Right lung (tissue), 5 donors: ENCODE results near the gene ATP6V1A. TPM values are rescaled to one million over a fixed set of nuclear protein-coding genes. Genes with fewer than 3 reads are reported as not detected.
"Not testable (repeated sequence)": the region's sequence is repeated elsewhere in the genome, so short reads cannot be mapped to it uniquely, and the experiment has no call there.

Experiments used
- DNase-seq, 2 donors: peaks; one replicate each; pipeline ENCODE4 v3.0.0-alpha.2; 2013
- polyA plus RNA-seq, 5 donors: library from polyadenylated mRNA; unstranded; fragments of 120-200 nt; gene quantifications; one replicate each; pipeline versions ENCODE4 v1.2.1 to v1.2.3, GENCODE V29; 2013; ENCODE audit warnings: inconsistent platforms in 1 of 5, low replicate concordance in 1 of 5; ENCODE audit not compliant: insufficient read length in 5 of 5, insufficient read depth in 1 of 5

The ATP6V1A gene
- polyA plus RNA-seq, 5 donors = 32.9 to 52.6 (median 50.6) TPM

GRCh38 chr3:113805249-113805648 lies 58.4 kb downstream of the ATP6V1A start:
- no peak for DNase-seq

DNA sequence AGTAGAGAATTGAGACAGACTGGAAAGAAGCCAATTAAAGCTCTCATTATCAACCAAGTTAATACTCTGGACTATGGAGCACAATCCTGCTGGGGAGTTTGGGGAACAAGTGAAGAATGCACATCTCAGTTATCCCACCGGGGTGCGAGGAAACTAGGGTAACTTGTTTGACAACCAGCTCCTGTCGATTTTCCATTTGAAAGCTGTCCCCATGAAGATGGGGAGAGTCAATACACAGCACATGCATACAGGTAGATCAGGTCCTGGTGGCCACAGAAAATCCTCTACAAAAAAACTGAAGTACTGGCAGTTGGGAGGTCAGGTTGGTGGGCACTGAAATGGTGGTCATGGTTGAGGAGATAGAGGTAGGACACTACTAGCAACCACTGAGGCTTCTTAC lies 66.0 kb downstream of the ATP6V1A start:
- DNase-seq = no peak

GRCh38 chr3:113819866-113820265 lies 73.0 kb downstream of the ATP6V1A start:
- DNase-seq = no peak

GRCh38 chr3:113825090-113825489 lies 78.3 kb downstream of the ATP6V1A start:
- DNase-seq = no peak

DNA sequence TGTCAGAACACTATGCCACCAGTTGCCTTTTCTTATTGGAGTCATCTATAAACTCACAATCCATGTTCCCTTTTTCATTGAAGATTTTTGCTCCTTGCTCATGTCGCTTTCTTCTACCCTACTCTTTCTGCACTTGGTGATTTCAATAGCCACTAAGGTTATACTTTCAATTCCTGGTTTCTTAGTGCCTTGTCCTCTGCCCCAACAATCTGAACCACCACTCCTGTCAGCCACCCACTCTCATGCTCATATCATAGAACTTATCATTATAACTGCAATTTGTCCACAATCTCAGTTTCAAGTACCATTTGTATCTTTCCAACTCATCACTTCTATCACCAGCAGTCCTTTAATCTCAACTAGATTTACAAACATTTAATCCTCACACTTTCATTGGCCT lies 81.8 kb downstream of the ATP6V1A start:
- no peak for DNase-seq

- no peak for DNase-seq
These were observed 82.9 kb downstream of the ATP6V1A start for GRCh38 chr3:113829576-113830354.

GRCh38 chr3:113831103-113831355 lies 84.2 kb downstream of the ATP6V1A start:
- no peak for DNase-seq

- no peak for DNase-seq
These were observed 85.8 kb downstream of the ATP6V1A start for GRCh38 chr3:113832477-113833164.

- DNase-seq = no peak
These were observed 88.1 kb downstream of the ATP6V1A start for GRCh38 chr3:113834983-113835382.

- peak; percentile 80 to 86 for DNase-seq
These were observed 91.9 kb downstream of the ATP6V1A start, which contains the start of gene GRAMD1C for GRCh38 chr3:113838631-113839209. Gene GRAMD1C, plus strand, starts transcription at chr3:113838788. Its CDS starts 122 bp downstream, at chr3:113838910.

DNA sequence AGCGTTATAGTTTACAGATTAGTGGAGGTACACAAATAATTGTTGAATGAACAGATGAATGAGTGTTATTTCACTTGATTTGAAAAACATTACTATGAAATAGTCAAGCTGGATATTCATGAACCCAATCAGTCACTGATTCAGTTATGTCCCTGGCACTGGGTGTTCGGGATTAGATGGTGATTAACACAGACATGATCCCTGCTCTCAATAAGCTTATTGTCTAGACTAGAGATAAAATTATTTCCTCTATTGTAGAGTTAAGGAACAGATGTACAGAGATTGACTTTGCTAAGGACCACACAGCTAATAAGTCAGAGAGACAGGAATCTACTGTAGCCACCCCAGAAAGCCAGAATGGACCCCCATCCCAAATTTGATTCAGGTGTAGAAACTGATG lies 92.7 kb downstream of the ATP6V1A start:
- DNase-seq = no peak

DNA sequence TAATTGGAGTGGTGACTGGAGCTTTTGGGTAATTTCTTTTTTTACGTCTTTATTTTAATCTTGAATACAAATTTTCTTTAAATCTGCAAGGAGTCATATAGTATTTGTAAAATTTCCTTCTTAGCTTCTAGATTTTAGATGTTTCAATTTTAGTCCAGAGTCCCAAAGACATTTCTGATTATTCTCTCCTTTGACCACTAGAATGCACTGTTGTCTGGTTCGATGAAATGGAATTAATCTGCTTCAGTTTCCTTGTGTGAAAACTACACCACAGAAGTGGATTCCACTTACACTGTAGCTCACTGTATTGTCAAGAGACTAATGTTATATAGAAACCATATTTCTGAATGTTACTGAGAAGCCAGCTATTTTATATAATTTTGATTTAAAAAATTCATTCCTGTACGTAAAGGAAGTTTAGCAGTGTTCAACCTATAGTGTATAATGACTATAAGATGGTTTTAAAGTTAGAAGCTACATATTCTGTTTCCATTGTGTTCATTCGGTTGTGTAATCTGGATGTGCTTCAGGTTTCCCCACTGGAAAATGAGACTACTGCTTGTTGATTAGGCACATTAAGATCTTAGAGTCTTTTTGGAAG lies 97.9 kb downstream of the ATP6V1A start:
- DNase-seq = peak; percentile 8 to 12

- no peak for DNase-seq
These were observed 100.4 kb downstream of the ATP6V1A start for GRCh38 chr3:113847247-113847646.

DNA sequence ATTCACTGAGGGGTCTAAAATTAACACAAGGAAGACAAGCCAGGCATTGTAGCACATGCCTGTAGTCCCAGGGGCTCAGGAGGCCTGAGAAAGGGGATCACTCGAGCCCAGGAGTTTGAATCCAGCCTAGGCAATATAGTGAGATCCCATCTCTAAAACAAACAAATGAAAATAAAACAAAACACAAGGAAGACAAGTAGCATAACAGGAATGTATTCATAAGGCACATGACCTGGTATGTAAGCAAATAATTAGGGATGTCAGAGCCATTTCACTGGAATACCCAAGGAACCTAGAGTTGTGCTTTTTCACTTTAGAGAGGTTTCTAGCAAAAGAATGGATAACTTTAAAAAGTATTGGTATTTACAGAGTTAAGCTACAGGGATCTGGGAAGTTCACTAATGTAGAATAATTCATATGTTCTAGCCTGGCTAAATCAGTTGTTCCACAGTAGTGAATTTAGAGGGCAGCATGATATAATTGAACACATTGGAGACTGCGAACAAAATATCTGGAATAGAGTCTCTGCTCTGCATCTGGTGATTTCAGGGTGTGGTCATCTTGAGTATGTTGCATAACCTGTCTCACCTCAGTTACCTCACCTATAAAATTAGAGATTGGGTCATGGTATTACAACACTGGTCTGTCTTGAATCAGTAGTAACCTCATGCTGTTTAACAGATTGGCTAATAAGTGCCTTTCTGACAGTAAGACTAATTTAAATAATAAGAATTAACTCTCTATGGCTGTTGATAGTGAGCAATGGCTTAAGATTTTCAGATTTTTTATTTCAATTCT lies 101.0 kb downstream of the ATP6V1A start:
- DNase-seq = no peak

DNA sequence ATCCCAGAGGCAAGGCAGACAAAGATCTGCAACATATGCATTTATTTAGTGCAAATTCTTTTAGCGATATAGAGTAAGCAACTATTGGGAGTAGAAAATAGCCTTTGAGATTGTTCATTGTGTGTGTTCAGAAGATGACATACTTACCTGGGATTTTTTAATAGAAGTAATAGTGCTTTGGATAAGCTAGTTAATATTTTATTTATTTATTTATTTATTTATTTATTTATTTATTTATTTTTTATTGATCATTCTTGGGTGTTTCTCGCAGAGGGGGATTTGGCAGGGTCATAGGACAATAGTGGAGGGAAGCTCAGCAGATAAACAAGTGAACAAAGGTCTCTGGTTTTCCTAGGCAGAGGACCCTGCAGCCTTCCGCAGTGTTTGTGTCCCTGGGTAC lies 102.2 kb downstream of the ATP6V1A start:
- DNase-seq = not testable (repeated sequence)

DNA sequence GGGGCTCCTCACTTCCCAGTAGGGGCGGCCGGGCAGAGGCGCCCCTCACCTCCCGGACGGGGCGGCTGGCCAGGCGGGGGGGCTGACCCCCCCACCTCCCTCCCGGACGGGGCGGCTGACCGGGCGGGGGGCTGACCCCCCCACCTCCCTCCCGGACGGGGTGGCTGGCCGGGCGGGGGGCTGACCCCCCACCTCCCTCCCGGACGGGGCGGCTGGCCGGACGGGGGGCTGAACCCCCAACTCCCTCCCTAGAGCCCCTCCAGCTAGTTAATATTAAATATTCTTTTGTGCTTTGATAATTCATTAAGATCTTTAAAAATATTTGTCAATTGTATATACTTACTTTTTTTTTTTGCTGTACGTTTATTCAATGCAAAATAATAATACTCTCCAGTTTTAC lies 103.0 kb downstream of the ATP6V1A start:
- not testable (repeated sequence) for DNase-seq

GRCh38 chr3:113850391-113850790 lies 103.6 kb downstream of the ATP6V1A start:
- not testable (repeated sequence) for DNase-seq

DNA sequence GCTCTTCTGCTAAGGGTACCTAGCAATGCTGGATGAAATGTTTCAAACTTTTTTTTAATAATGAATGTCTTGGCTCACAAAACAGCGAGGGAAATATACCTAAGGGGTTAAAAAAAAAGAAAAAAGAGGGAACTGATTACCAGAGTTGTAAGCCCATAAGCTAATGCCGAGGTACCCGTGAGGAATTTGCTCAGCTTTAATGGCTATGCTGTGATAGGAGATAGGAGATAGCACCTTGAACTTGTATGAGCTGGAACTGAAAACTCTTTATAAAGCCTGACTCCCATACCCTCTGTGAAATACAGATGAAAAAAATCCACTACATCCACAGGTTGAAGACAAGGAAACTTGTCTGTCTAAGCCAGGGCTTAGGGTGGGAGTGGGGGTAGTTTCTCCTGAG lies 105.7 kb downstream of the ATP6V1A start:
- no peak for DNase-seq
